Activated CD4-positive, CD25-positive, alpha-beta regulatory T cell treated with anti-CD3 and anti-CD28 coated beads, Interleukin-2, amount 50 U/mL, for 72 hours (primary cell): Measurements from ENCODE around the gene RAB43.
A peak's percentile ranks its signal among the peaks of the same experiment; 100 is the strongest.

Experiments
- DNase-seq: peaks from one replicate; pipeline ENCODE4 v3.0.0; 2021

Gene RAB43

GRCh38 chr3:129060276-129061022 lies 61.2 kb downstream of the RAB43 start, which contains the start of gene GP9:
Gene GP9 (plus strand): TSS chr3:129060779. CDS start chr3:129061740, 961 bp downstream.
- no peak for DNase-seq

GRCh38 chr3:129059311-129059958 lies 62.2 kb downstream of the RAB43 start:
- no peak for DNase-seq

GRCh38 chr3:129058441-129059200 lies 63.0 kb downstream of the RAB43 start:
- no peak for DNase-seq

GRCh38 chr3:129057249-129057648 lies 64.4 kb downstream of the RAB43 start:
- DNase-seq, result no peak

- DNase-seq, result no peak
Measured at GRCh38 chr3:129056451-129057173, 65.0 kb downstream of the RAB43 start.

- no peak for DNase-seq
Measured at GRCh38 chr3:129054605-129055104, 66.9 kb downstream of the RAB43 start.

- DNase-seq, result no peak
Measured at GRCh38 chr3:129052675-129053074, 68.9 kb downstream of the RAB43 start.

- no peak for DNase-seq
Measured at GRCh38 chr3:129051871-129052340, 69.7 kb downstream of the RAB43 start.

GRCh38 chr3:129050556-129051295 lies 70.9 kb downstream of the RAB43 start:
- no peak for DNase-seq

- no peak for DNase-seq
Measured at GRCh38 chr3:129047553-129047839, 74.1 kb downstream of the RAB43 start.

- DNase-seq, result no peak
Measured at GRCh38 chr3:129046732-129047552, 74.7 kb downstream of the RAB43 start.

- DNase-seq, result no peak
Measured at GRCh38 chr3:129046037-129046731, 75.4 kb downstream of the RAB43 start.

- DNase-seq, result peak; percentile 44
Measured at GRCh38 chr3:129045675-129046036, 75.9 kb downstream of the RAB43 start.

GRCh38 chr3:129040579-129041300 lies 80.9 kb downstream of the RAB43 start:
- no peak for DNase-seq

GRCh38 chr3:129040039-129040336 lies 81.6 kb downstream of the RAB43 start:
- DNase-seq, result no peak

- DNase-seq, result no peak
Measured at GRCh38 chr3:129039271-129040038, 82.1 kb downstream of the RAB43 start.

GRCh38 chr3:129038121-129038855 lies 83.3 kb downstream of the RAB43 start:
- DNase-seq, result no peak
